ENCODE data around the gene ZDHHC11B.

- TF ChIP-seq POLR2A (IDR thresholded peaks at IDR 0.05) (no peak), CTCF (IDR thresholded peaks at IDR 0.05) (no peak)
Measured at GRCh38 chr5:665541-665955, 119.0 kb downstream of the ZDHHC11B start.
